Upper lobe of left lung (tissue), 6 donors: ENCODE data around the gene IFIT1B. TPM values are rescaled to one million over a fixed set of nuclear protein-coding genes. Genes with fewer than 3 reads are reported as not detected.

Experiments used
- ATAC-seq, 2 donors: fragments of 200-7000 bp; cut with Tn5 transposase; one replicate each; pipeline ENCODE4 v1.9.1; 2022; ENCODE audit warnings: mild to moderate bottlenecking in 2 of 2, moderate library complexity in 2 of 2; ENCODE audit not compliant: low FRiP score in 2 of 2
- DNase-seq, 2 donors: peaks; one replicate each; pipeline ENCODE4 v3.0.0-alpha.2; 2019 to 2020
- H3K27ac ChIP-seq, 4 donors: fragments of 200-600 bp; sonication (generic); one replicate each; pipeline ENCODE4 v1.5.1; 2016 to 2019
- H3K27me3 ChIP-seq, 4 donors: fragments of 200-600 bp; sonication (generic); one replicate each; pipeline ENCODE4 v1.5.1; 2017 to 2019
- H3K36me3 ChIP-seq, 4 donors: fragments of 200-600 bp; sonication (generic); one replicate each; pipeline ENCODE4 v1.5.1; 2016 to 2019
- H3K4me1 ChIP-seq, 4 donors: fragments of 200-600 bp; sonication (generic); one replicate each; pipeline ENCODE4 v1.5.1; 2018 to 2019
- H3K4me3 ChIP-seq, 4 donors: fragments of 200-600 bp; sonication (generic); one replicate each; pipeline ENCODE4 v1.5.1; 2017 to 2019; ENCODE audit warnings: mild to moderate bottlenecking in 2 of 4, moderate library complexity in 1 of 4
- H3K9me3 ChIP-seq, 4 donors: fragments of 200-600 bp; sonication (generic); one replicate each; pipeline ENCODE4 v1.5.1; 2018 to 2019
- EP300 ChIP-seq, 4 donors: sonication (generic); formaldehyde crosslinking; IDR thresholded peaks; one replicate each; pipeline ENCODE4 v1.5.1; 2017; ENCODE audit warnings: antibody characterized with exemption in 4 of 4, control low read depth in 2 of 4
- POLR2A ChIP-seq, 4 donors: fragments of 450-650 bp; IDR thresholded peaks; one replicate each; pipeline ENCODE4 v1.5.1; 2016 to 2017; ENCODE audit warnings: antibody characterized with exemption in 4 of 4, mild to moderate bottlenecking in 2 of 4
- POLR2AphosphoS5 ChIP-seq, 2 donors: sonication (generic); formaldehyde crosslinking; IDR thresholded peaks; one replicate each; pipeline ENCODE4 v1.5.1; 2017; ENCODE audit warnings: antibody characterized with exemption in 2 of 2
- WGBS, 2 donors: methylation state at CpG; one replicate each; pipeline ENCODE4 v1.1.5; 2017 to 2018; 5-methylcytosine and 5-hydroxymethylcytosine counted together
- total RNA-seq, 6 donors: library from RNA; depleted of rRNA in 4 of 6; stranded (reverse); fragments of >200 nt in 4 of 6; gene quantifications; one replicate each; pipeline versions ENCODE4 v1.1.0 to v1.2.1, GENCODE V29; 2016 to 2021
- TF ChIP-seq, protein P1 (sequence below), 6 experiments: fragments of 450-650 bp in 4 of 6; fragments of 200-600 bp in 2 of 6; sonication (generic) in 2 of 6; IDR thresholded peaks; one replicate each; pipeline ENCODE4 v1.5.1; 2016 to 2019; ENCODE audit warnings: antibody characterized with exemption in 6 of 6
- donor health status: DM: no; HTN: no; CAD: no; lungs with moderate emphysema.
- donor health status: DM: no; HTN: yes; CAD: no; lungs with severe emphysema.

IFIT1B gene
- total RNA-seq, 6 donors from 2014 or later: 0.20 to 0.59 TPM; not detected in 4

DNA sequence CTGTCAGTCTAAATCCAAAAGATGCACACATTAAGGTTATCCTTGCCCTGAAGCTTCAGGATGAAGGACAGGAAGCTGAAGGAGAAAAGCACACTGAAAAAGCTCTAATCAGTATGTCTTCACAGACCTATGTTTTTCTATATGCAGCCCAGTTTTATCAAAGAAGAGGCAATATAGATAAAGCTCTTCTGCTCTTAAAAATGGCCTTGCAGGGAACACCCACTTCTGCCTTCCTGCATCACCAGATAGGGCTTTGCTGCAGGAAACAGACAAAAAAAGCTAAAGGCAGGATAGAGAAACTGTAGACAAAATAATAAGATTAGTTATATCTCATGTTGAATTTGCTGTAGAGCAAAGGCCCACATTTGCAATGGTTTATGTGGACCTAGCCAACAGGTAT, 14.9 kb upstream of the IFIT1B start:
- no peak for ATAC-seq

DNA sequence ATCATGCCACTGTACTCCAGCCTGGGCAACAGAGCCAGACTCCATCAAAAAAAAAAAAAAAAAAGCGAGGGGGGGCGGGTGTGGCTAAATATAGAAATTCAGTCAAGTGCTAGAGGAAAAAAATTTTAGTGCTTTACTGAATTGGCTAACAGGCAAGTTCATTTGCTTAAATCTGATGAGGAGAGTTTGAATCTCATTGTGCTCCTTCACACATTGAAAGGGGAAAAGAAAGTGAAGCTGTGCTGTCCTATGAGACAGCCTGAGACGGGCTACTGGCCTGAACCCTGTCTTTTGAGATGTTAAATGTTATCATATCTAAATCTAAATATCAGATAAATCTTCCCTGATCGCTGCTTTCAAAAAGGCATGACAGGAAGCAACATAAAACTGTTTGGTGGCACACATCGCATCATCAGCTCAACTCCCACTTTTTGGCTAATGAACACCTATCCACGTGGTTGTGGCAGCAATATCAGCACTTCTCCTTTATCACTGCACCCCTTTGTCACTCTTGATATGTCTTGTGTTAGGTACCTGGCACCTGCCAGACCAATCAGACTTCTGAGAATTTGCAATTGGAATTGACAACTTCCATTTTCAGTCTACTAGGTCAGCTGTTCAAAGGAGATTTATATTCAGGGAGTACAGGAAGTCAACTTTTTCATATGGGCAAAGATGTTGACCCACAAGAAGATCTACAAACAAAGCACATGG, 14.0 kb upstream of the IFIT1B start:
- ATAC-seq (no peak), DNase-seq (no peak)
- TF ChIP-seq EP300 (IDR thresholded peaks at IDR 0.05) (no peak), POLR2AphosphoS5 (IDR thresholded peaks at IDR 0.05) (no peak), POLR2A (IDR thresholded peaks at IDR 0.05) (no peak)
- TF ChIP-seq, protein P1, sequence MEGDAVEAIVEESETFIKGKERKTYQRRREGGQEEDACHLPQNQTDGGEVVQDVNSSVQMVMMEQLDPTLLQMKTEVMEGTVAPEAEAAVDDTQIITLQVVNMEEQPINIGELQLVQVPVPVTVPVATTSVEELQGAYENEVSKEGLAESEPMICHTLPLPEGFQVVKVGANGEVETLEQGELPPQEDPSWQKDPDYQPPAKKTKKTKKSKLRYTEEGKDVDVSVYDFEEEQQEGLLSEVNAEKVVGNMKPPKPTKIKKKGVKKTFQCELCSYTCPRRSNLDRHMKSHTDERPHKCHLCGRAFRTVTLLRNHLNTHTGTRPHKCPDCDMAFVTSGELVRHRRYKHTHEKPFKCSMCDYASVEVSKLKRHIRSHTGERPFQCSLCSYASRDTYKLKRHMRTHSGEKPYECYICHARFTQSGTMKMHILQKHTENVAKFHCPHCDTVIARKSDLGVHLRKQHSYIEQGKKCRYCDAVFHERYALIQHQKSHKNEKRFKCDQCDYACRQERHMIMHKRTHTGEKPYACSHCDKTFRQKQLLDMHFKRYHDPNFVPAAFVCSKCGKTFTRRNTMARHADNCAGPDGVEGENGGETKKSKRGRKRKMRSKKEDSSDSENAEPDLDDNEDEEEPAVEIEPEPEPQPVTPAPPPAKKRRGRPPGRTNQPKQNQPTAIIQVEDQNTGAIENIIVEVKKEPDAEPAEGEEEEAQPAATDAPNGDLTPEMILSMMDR (IDR thresholded peaks at IDR 0.05): no peak
- H3K9me3 ChIP-seq: no peaks in the 10 kb centered on the region
- WGBS, 2 donors: 55 to 66% methylated on average over 6 of the region's 6 CpGs
- H3K4me3 ChIP-seq: no peak overlapping the region
- H3K4me1 ChIP-seq: peaks cover 0 to 19% (median 7%) of the 10 kb centered on the region in 4 donors
- H3K27me3 ChIP-seq: no peaks in the 10 kb centered on the region
- no peak overlapping the region for H3K27ac ChIP-seq
- no peaks in the 10 kb centered on the region for H3K36me3 ChIP-seq

More for the DNA sequence above, 14.9 kb upstream of the IFIT1B start:
- H3K9me3 ChIP-seq: no peaks in the 10 kb centered on the region
- TF ChIP-seq, protein P1 (IDR thresholded peaks at IDR 0.05): no peak
- TF ChIP-seq POLR2AphosphoS5 (IDR thresholded peaks at IDR 0.05): no peak
- no peak for TF ChIP-seq POLR2A (IDR thresholded peaks at IDR 0.05)
- no peak for TF ChIP-seq EP300 (IDR thresholded peaks at IDR 0.05)
- H3K4me3 ChIP-seq: no peak overlapping the region
- H3K27me3 ChIP-seq: no peaks in the 10 kb centered on the region
- no peaks in the 10 kb centered on the region for H3K36me3 ChIP-seq
- no peak overlapping the region for H3K27ac ChIP-seq
- no peak for DNase-seq
- peaks cover 0 to 15% (median 7%) of the 10 kb centered on the region in 4 donors for H3K4me1 ChIP-seq

DNA sequence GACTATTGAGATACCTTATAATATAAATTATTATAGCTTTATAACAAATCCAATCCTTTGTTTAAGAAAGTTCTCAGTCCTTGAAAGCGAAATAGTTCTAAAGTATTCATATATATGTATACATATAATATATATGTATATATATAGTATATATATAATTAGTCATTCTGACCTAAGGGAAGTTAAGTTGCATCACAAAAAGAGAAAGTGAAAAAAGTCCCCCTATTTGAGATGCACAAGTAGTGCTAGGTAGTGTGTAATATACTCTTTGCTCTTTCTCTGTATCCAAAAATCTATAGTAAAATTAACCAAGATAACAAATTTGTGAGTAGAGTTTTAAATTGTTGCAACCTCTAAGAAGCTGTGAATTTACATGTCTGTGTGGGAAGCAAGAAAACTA, 13.3 kb upstream of the IFIT1B start:
- no peak for TF ChIP-seq EP300 (IDR thresholded peaks at IDR 0.05)
- TF ChIP-seq, protein P1 (IDR thresholded peaks at IDR 0.05): no peak
- TF ChIP-seq POLR2AphosphoS5 (IDR thresholded peaks at IDR 0.05): no peak
- no peak for TF ChIP-seq POLR2A (IDR thresholded peaks at IDR 0.05)
- H3K4me1 ChIP-seq: peaks cover 5 to 23% (median 13%) of the 10 kb centered on the region in 4 donors
- no peaks in the 10 kb centered on the region for H3K27me3 ChIP-seq
- DNase-seq (no peak), ATAC-seq (no peak)
- 95 to 97% methylated on average over 1 of the region's 1 CpG for WGBS, 2 donors
- no peak overlapping the region for H3K4me3 ChIP-seq
- no peaks in the 10 kb centered on the region for H3K36me3 ChIP-seq
- no peaks in the 10 kb centered on the region for H3K9me3 ChIP-seq
- no peak overlapping the region for H3K27ac ChIP-seq

DNA sequence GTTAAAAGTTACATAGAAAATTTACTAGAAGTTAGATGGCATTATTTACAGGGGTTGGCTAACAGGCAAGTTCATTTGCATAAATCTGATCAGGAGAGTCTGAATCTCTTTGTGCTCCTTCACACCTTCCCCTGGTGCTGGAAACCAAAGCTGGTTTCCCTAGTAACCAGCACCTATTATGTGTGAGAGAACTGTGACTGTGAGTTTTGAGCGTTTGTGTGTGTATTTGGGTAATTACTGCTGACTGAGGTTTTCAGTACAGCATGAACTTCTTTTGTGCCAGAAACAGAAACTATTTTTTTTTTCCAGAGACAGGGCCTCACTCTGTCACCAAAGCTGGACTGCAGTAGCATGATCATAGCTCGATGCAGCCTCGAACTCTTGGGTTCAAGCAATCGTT, 10.3 kb upstream of the IFIT1B start:
- Histone ChIP-seq H3K27me3 (no peaks in the 10 kb centered on the region), H3K9me3 (no peaks in the 10 kb centered on the region), H3K36me3 (no peaks in the 10 kb centered on the region), H3K4me1 (peaks cover 5 to 23% (median 14%) of the 10 kb centered on the region in 4 donors), H3K27ac (no peak overlapping the region), H3K4me3 (no peak overlapping the region)
- TF ChIP-seq POLR2A (IDR thresholded peaks at IDR 0.05): no peak
- TF ChIP-seq POLR2AphosphoS5 (IDR thresholded peaks at IDR 0.05): no peak
- TF ChIP-seq, protein P1 (IDR thresholded peaks at IDR 0.05): no peak
- TF ChIP-seq EP300 (IDR thresholded peaks at IDR 0.05): no peak
- WGBS, 2 donors: 72 to 73% methylated on average over 4 of the region's 4 CpGs
- DNase-seq: no peak
- ATAC-seq: no peak

DNA sequence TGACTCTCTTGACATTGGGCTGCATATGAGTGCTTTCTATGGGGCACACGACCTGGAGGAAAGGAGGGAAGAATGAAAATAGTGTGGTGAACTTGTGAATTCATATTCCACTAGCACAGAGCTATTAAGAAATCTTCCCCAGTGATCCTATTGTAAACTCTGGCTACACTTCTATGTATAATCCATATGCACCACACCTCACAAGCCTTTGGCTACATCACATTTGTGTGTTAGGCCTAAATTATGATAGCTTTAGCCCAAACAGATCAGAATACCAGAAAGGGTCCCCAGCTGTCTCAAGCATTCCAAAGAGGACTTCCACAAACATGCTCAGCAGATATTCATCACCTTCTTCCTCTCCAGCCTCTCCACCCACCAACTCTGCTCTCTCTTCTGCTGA, 9.7 kb upstream of the IFIT1B start:
- ATAC-seq (no peak), DNase-seq (no peak)
- no peak for TF ChIP-seq POLR2AphosphoS5 (IDR thresholded peaks at IDR 0.05)
- H3K4me3 ChIP-seq: no peak overlapping the region
- peaks cover 5 to 23% (median 14%) of the 10 kb centered on the region in 4 donors for H3K4me1 ChIP-seq
- no peaks in the 10 kb centered on the region for H3K27me3 ChIP-seq
- H3K36me3 ChIP-seq: no peaks in the 10 kb centered on the region
- H3K27ac ChIP-seq: no peak overlapping the region
- H3K9me3 ChIP-seq: no peaks in the 10 kb centered on the region
- 70 to 89% methylated on average over 1 of the region's 1 CpG for WGBS, 2 donors
